OCI-LY3 (cell line): ENCODE measurements around the gene DOCK4.

Experiments used
- H2AFZ ChIP-seq: fragments of 200-600, 300-600 bp; shearing (Covaris generic); 2 replicates; pipeline ENCODE4 v1.6.0; 2014; ENCODE audit warnings: antibody characterized with exemption, low read depth, low read length
- H3K27ac ChIP-seq: fragments of 200-600, 300-600 bp; sonication (generic); 2 replicates; pipeline ENCODE4 v1.5.1; 2014; ENCODE audit warnings: mild to moderate bottlenecking, low read length, moderate library complexity, mixed read lengths
- H3K27me3 ChIP-seq: fragments of 200-600, 300-600 bp; sonication (generic); 2 replicates; pipeline ENCODE4 v1.6.1; 2014; ENCODE audit warnings: low read depth, low read length, mixed read lengths
- H3K36me3 ChIP-seq: fragments of 200-600, 300-600 bp; sonication (generic); replicated peaks from 2 replicates; pipeline ENCODE3; 2014; ENCODE audit warnings: low read depth, low read length, mixed read lengths
- H3K4me1 ChIP-seq: fragments of 300-600, 200-600 bp; sonication (generic); 2 replicates; pipeline ENCODE4 v1.6.1; 2014; ENCODE audit warnings: low read length, mixed read lengths
- H3K4me2 ChIP-seq: fragments of 200-600, 300-600 bp; sonication (generic); 2 replicates; pipeline ENCODE4 v1.6.1; 2014; ENCODE audit warnings: low read length, mixed read lengths
- H3K4me3 ChIP-seq: fragments of 300-600, 200-600 bp; sonication (generic); 2 replicates; pipeline ENCODE4 v1.5.1; 2014; ENCODE audit warnings: antibody characterized with exemption, mild to moderate bottlenecking, low read length, moderate library complexity
- H3K79me2 ChIP-seq: fragments of 300-600, 200-600 bp; shearing (Covaris generic); 2 replicates; pipeline ENCODE4 v1.6.1; 2014; ENCODE audit warnings: mild to moderate bottlenecking, low read length, mixed read lengths
- H3K9ac ChIP-seq: fragments of 300-600, 200-600 bp; shearing (Covaris generic); 2 replicates; pipeline ENCODE4 v1.6.0; 2014; ENCODE audit warnings: mild to moderate bottlenecking, low read length, moderate library complexity
- H3K9me3 ChIP-seq: fragments of 200-600, 300-600 bp; shearing (Covaris generic); 2 replicates; pipeline ENCODE4 v1.6.1; 2014; ENCODE audit warnings: low read length, mixed read lengths; ENCODE audit not compliant: insufficient read depth
- H4K20me1 ChIP-seq: fragments of 200-600, 300-600 bp; sonication (generic); 2 replicates; pipeline ENCODE4 v1.6.1; 2016; ENCODE audit warnings: low read length, mixed read lengths; ENCODE audit not compliant: insufficient read depth
- EZH2phosphoT487 ChIP-seq: fragments of 200-600 bp; shearing (Covaris generic); IDR thresholded peaks from 2 replicates; pipeline ENCODE4 v1.6.1; 2018; ENCODE audit warnings: antibody characterized with exemption, mixed run types, low read depth
- TF ChIP-seq, protein P1 (sequence below): fragments of 200-600, 300-600 bp; sonication (generic); IDR thresholded peaks from 2 replicates; pipeline ENCODE4 v1.5.1; 2014; ENCODE audit warnings: antibody characterized with exemption, low read length, low read depth

DOCK4 gene

GRCh38 chr7:112023282-112023681 is 182.9 kb downstream of the DOCK4 start:
- Histone ChIP-seq H3K9me3 (no peaks in the 10 kb centered on the region), H3K4me3 (no peak overlapping the region), H3K27me3 (no peaks in the 10 kb centered on the region), H3K4me1 (no peaks in the 10 kb centered on the region), H2AFZ (no peak overlapping the region), H4K20me1 (no peaks in the 10 kb centered on the region), H3K9ac (no peak overlapping the region), H3K36me3 (no peaks in the 10 kb centered on the region), H3K4me2 (no peak overlapping the region), H3K79me2 (no peaks in the 10 kb centered on the region), H3K27ac (no peak overlapping the region)
- TF ChIP-seq EZH2phosphoT487: no peak
- TF ChIP-seq, protein P1, sequence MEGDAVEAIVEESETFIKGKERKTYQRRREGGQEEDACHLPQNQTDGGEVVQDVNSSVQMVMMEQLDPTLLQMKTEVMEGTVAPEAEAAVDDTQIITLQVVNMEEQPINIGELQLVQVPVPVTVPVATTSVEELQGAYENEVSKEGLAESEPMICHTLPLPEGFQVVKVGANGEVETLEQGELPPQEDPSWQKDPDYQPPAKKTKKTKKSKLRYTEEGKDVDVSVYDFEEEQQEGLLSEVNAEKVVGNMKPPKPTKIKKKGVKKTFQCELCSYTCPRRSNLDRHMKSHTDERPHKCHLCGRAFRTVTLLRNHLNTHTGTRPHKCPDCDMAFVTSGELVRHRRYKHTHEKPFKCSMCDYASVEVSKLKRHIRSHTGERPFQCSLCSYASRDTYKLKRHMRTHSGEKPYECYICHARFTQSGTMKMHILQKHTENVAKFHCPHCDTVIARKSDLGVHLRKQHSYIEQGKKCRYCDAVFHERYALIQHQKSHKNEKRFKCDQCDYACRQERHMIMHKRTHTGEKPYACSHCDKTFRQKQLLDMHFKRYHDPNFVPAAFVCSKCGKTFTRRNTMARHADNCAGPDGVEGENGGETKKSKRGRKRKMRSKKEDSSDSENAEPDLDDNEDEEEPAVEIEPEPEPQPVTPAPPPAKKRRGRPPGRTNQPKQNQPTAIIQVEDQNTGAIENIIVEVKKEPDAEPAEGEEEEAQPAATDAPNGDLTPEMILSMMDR: no peak

DNA sequence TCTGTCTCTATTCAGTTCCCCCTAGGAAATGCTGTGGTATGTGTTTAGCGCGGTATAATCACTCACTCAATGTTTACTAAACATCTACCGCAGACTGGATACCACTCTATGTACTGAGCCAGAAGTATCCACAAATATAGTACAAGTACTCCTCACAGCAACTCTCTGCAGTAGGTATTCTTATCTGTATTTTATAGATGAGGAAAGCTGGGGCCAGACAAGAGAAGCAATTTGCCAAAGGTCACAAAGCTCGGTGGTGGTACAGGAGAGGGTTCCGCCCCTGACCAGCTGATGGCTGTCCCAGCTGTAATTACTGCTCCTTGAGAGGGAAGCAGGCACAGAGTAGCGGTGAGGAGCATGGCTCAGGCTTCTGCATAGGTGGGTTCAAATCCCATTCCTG is 184.1 kb downstream of the DOCK4 start:
- Histone ChIP-seq H3K4me2 (no peak overlapping the region), H3K36me3 (no peaks in the 10 kb centered on the region), H3K27ac (no peak overlapping the region), H2AFZ (no peak overlapping the region), H3K9me3 (no peaks in the 10 kb centered on the region), H3K4me1 (no peaks in the 10 kb centered on the region), H3K4me3 (no peak overlapping the region), H3K79me2 (no peaks in the 10 kb centered on the region), H3K9ac (no peak overlapping the region), H3K27me3 (no peaks in the 10 kb centered on the region), H4K20me1 (no peaks in the 10 kb centered on the region)
- TF ChIP-seq EZH2phosphoT487: no peak

DNA sequence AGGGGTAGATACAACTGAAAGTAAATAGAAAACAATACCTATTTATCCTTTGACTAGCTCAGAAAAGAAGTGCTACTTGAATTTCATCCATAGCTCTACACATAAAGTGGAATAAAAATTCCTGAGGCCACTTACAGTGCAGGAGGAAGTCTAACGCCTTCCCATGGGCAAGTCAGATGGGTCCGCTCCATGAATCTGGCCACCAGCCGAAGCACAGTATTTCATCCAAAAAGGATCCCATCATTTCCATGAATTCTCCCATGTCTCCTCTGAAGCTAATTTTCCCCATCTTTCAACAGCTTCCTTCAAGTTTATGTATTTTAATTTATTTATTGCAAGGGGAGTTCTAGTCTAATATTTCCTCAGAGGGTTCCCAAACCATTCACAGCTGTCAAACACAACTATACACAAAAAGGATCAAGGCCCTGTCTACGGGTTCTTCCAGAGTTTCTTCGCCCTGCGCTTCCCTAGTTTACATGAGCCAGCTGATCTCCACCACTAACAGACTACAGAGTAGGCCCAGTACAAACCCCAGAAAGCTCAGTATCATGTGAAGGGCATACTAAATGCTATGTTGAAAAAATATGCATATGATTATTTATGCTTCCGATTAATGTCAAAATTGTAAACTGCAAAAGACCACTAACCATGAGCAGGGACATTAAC is 184.7 kb downstream of the DOCK4 start:
- Histone ChIP-seq H3K27ac (no peak overlapping the region), H3K36me3 (no peaks in the 10 kb centered on the region), H3K4me1 (no peaks in the 10 kb centered on the region), H2AFZ (no peak overlapping the region), H3K79me2 (no peaks in the 10 kb centered on the region), H3K27me3 (no peaks in the 10 kb centered on the region), H3K9me3 (no peaks in the 10 kb centered on the region), H3K4me3 (no peak overlapping the region), H3K4me2 (no peak overlapping the region), H3K9ac (no peak overlapping the region), H4K20me1 (no peaks in the 10 kb centered on the region)
- TF ChIP-seq, protein P1: no peak
- TF ChIP-seq EZH2phosphoT487: no peak

DNA sequence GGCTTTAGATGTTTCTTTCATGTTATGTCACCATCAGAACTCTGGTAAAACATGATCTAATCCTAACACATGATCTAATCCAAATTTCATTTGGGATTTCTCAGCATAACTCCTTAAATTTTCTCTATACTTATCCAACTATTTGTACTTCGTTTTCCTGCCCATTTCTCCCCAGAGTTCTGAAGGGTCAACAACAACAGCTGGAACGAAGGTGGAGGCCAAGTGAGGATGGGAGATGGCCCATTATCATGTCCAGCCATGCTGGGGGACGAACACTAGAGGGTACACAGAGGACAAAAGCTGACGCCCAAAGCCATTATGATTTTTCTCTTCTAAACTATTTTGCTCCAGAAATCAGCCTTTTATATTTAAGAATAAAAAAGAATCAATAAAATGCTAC is 185.4 kb downstream of the DOCK4 start:
- Histone ChIP-seq H3K4me2 (no peak overlapping the region), H4K20me1 (no peaks in the 10 kb centered on the region), H3K27ac (no peak overlapping the region), H3K4me3 (no peak overlapping the region), H3K4me1 (no peaks in the 10 kb centered on the region), H3K79me2 (no peaks in the 10 kb centered on the region), H3K9ac (no peak overlapping the region), H3K27me3 (no peaks in the 10 kb centered on the region), H2AFZ (no peak overlapping the region), H3K36me3 (no peaks in the 10 kb centered on the region), H3K9me3 (no peaks in the 10 kb centered on the region)
- TF ChIP-seq, protein P1: no peak
- TF ChIP-seq EZH2phosphoT487: no peak
